Mucosa of stomach (tissue), 1 donor: ENCODE measurements around the gene PCSK5.

ENCODE experiments used
- H3K27me3 ChIP-seq: one replicate; pipeline ENCODE4 v1.7.0; 2013; ENCODE audit warnings: mild to moderate bottlenecking, low read length; ENCODE audit not compliant: control insufficient read depth, insufficient read depth
- H3K36me3 ChIP-seq: one replicate; pipeline ENCODE4 v1.7.0; 2013; ENCODE audit warnings: low read length; ENCODE audit not compliant: control insufficient read depth, insufficient read depth
- H3K4me1 ChIP-seq: one replicate; pipeline ENCODE4 v1.7.0; 2013; ENCODE audit warnings: mild to moderate bottlenecking, low read length; ENCODE audit not compliant: control insufficient read depth, insufficient read depth
- H3K4me3 ChIP-seq: one replicate; pipeline ENCODE4 v1.7.0; 2013; ENCODE audit warnings: low read length
- H3K9ac ChIP-seq: one replicate; pipeline ENCODE4 v1.7.0; 2013; ENCODE audit warnings: mild to moderate bottlenecking, low read length, moderate library complexity
- H3K9me3 ChIP-seq: one replicate; pipeline ENCODE4 v1.7.0; 2013; ENCODE audit warnings: mild to moderate bottlenecking, low read length, moderate library complexity; ENCODE audit not compliant: control insufficient read depth
- donor health status: Pancreatic carcinoma.

Gene PCSK5

GRCh38 chr9:76266649-76267283, 376.3 kb downstream of the PCSK5 start:
- H3K9ac ChIP-seq: no peak overlapping the region
- H3K27me3 ChIP-seq: no peaks in the 10 kb centered on the region
- no peaks in the 10 kb centered on the region for H3K36me3 ChIP-seq
- H3K9me3 ChIP-seq: no peaks in the 10 kb centered on the region
- H3K4me1 ChIP-seq: peaks cover 4% of the 10 kb centered on the region
- no peak overlapping the region for H3K4me3 ChIP-seq

DNA sequence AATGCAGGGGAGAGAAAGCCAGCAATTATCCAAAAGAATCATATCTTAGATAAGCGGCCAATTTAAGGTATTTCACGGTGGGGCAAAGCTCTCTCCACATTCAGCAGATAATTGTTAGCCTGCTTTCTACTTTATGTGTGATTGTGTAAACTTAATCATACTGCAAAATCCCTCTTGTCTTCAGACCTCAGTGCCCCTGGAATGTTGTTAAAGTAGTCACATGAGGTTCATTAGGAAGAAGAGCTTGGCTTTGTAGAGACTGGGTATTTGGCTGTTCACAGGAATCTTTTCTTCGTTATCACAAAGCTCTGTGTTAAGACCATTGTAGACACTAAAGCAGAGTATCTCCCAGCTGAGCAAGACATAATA, 376.8 kb downstream of the PCSK5 start:
- Histone ChIP-seq H3K4me3 (no peak overlapping the region), H3K9ac (no peak overlapping the region), H3K4me1 (peaks cover 4% of the 10 kb centered on the region), H3K36me3 (no peaks in the 10 kb centered on the region), H3K27me3 (no peaks in the 10 kb centered on the region), H3K9me3 (no peaks in the 10 kb centered on the region)

DNA sequence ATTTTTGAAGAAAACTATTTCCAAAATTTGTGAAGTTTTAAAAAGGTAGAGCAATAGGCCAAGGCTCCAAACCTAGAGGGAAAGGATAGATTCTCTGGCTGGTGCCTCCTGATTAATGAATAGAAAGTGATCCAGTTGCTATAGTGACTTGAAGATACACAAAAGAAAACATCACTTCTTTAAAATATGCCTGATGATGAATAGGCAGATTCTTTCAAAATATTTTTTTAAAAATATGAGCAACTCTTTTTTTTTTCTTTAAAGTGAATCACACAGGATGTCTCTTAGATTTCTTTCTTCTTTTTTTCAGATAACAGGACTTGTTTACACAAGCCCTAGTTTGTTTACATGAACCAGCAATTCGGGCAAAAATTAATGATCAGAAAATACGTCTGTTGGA, 379.3 kb downstream of the PCSK5 start:
- Histone ChIP-seq H3K4me3 (no peak overlapping the region), H3K36me3 (no peaks in the 10 kb centered on the region), H3K4me1 (peaks cover 4% of the 10 kb centered on the region), H3K27me3 (no peaks in the 10 kb centered on the region), H3K9ac (no peak overlapping the region), H3K9me3 (no peaks in the 10 kb centered on the region)

DNA sequence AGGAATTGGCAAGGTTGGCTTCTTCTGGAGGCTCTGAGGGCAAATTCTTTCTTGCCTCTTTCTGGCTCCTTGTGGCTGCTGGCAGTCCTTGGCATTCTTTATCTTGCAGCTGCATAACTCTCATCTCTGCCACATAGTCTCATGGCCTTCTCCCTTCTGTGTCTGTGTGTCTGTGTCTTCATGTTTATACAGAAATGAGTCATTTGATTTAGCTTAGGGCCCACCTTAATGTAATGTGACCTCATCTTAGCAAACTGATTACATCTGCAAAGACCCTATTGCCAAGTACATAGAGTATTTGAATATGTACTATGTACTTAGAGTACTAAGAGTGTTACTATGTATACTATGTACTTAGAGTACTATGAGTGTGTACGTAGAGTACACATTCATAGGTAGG, 381.3 kb downstream of the PCSK5 start:
- Histone ChIP-seq H3K9me3 (no peaks in the 10 kb centered on the region), H3K9ac (no peak overlapping the region), H3K27me3 (no peaks in the 10 kb centered on the region), H3K4me3 (no peak overlapping the region), H3K36me3 (no peaks in the 10 kb centered on the region), H3K4me1 (peaks cover 4% of the 10 kb centered on the region)

DNA sequence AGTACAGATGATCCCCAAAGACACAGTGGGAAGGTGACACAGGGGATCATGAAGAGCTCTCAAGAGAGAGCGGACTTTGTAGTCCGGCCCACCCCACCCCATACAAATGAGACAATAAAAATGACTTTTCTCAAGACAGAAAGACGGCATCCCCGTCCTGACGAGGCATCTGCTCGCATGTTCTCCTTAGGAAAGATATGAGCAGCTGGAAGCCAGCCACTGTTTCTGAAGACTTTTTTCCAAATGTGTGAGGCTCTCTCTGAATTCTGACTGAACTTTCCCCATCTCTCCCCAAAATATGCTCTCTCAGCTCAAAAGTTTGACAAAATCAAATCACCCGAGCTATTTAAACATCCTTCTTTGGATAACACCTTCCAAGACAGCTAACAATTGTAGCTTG, 398.6 kb downstream of the PCSK5 start:
- Histone ChIP-seq H3K36me3 (peaks cover 3% of the 10 kb centered on the region), H3K4me1 (no peaks in the 10 kb centered on the region), H3K9me3 (no peaks in the 10 kb centered on the region), H3K9ac (no peak overlapping the region), H3K27me3 (no peaks in the 10 kb centered on the region), H3K4me3 (no peak overlapping the region)

- Histone ChIP-seq H3K4me1 (no peaks in the 10 kb centered on the region), H3K9me3 (no peaks in the 10 kb centered on the region), H3K4me3 (no peak overlapping the region), H3K9ac (no peak overlapping the region), H3K36me3 (peaks cover 3% of the 10 kb centered on the region), H3K27me3 (no peaks in the 10 kb centered on the region)
Measured at GRCh38 chr9:76289703-76290102, 399.2 kb downstream of the PCSK5 start.

DNA sequence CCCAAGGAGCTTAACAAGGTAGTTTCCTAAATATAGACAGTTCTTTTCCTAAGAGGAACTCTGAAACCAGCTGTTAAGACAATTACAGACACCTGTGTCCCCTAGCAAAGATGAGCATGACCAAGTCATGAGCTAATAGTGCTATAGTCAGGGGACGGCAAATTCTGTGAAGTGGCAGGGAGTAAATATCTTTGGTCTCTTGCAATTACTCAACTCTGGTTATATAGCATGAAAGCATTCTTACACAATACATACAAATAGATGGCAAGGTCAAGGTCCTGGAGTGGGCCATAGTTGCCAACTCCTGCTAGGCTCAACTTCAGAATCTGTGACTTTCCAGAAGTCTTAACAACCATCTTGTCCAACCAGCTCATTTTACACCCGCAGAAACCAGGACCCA, 400.1 kb downstream of the PCSK5 start:
- no peaks in the 10 kb centered on the region for H3K27me3 ChIP-seq
- no peaks in the 10 kb centered on the region for H3K9me3 ChIP-seq
- no peaks in the 10 kb centered on the region for H3K4me1 ChIP-seq
- H3K4me3 ChIP-seq: no peak overlapping the region
- no peak overlapping the region for H3K9ac ChIP-seq
- peaks cover 3% of the 10 kb centered on the region for H3K36me3 ChIP-seq

GRCh38 chr9:76292246-76292645, 401.8 kb downstream of the PCSK5 start:
- Histone ChIP-seq H3K36me3 (peaks cover 3% of the 10 kb centered on the region), H3K9me3 (no peaks in the 10 kb centered on the region), H3K4me1 (no peaks in the 10 kb centered on the region), H3K27me3 (no peaks in the 10 kb centered on the region), H3K9ac (no peak overlapping the region), H3K4me3 (no peak overlapping the region)

- Histone ChIP-seq H3K4me1 (no peaks in the 10 kb centered on the region), H3K36me3 (peaks cover 3% of the 10 kb centered on the region), H3K9me3 (no peaks in the 10 kb centered on the region), H3K4me3 (no peak overlapping the region), H3K27me3 (no peaks in the 10 kb centered on the region), H3K9ac (no peak overlapping the region)
Measured at GRCh38 chr9:76292658-76293057, 402.2 kb downstream of the PCSK5 start.

DNA sequence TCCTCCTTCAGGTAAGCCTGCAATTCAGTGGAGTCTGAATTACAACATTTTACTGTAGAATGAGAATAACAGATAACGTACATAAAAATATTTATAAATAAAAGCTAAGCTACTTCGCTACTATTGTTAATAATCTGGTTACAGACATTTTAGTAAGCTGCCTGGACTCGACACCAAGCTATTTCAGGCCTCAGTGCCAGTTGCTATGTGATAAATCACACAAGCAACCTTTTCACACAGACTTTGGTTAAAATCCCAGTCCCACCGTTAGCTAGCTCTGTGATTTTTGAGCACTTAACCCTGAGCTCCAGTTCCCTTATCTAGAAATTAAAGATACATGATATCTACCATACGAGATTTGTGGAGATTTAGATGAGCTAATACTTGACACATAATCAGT, 403.8 kb downstream of the PCSK5 start:
- Histone ChIP-seq H3K9ac (no peak overlapping the region), H3K9me3 (no peaks in the 10 kb centered on the region), H3K36me3 (no peaks in the 10 kb centered on the region), H3K27me3 (no peaks in the 10 kb centered on the region), H3K4me1 (no peaks in the 10 kb centered on the region), H3K4me3 (no peak overlapping the region)

DNA sequence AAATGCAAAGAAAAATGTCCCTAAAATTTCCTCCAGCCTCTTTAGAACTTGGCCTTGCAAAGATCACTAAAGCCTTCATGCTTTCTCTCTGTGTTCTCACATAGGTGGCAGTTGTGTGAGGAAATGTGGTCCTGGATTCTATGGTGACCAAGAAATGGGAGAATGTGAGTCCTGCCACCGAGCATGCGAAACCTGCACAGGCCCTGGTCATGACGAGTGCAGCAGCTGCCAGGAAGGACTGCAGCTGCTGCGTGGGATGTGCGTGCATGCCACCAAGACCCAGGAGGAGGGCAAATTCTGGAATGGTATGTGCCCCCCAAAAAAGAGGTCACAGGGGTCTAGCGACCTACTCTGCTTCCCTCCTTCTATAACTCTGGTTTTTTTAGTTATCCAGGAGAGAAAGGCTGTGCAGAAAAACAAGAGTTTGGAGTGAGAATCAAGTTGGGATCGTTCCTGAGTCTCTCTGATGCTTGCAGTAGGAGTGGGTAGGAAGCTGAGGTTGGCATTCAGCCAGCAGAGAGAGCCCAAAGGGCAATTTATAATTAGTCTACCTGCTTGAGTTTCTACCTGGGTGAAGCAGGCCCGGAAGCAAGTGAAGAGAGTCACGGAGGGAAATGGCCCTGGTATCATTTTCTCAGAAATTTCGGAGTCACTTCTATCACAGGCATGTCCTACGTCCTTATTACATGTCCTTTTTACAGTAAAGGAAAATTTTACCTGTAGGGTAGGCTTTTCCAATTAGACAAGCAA, 406.3 kb downstream of the PCSK5 start:
- no peaks in the 10 kb centered on the region for H3K9me3 ChIP-seq
- H3K4me1 ChIP-seq: no peaks in the 10 kb centered on the region
- H3K4me3 ChIP-seq: no peak overlapping the region
- H3K27me3 ChIP-seq: no peaks in the 10 kb centered on the region
- no peaks in the 10 kb centered on the region for H3K36me3 ChIP-seq
- no peak overlapping the region for H3K9ac ChIP-seq

- H3K36me3 ChIP-seq: no peaks in the 10 kb centered on the region
- H3K4me3 ChIP-seq: no peak overlapping the region
- no peaks in the 10 kb centered on the region for H3K9me3 ChIP-seq
- H3K9ac ChIP-seq: no peak overlapping the region
- H3K27me3 ChIP-seq: no peaks in the 10 kb centered on the region
- H3K4me1 ChIP-seq: peaks cover 3% of the 10 kb centered on the region
Measured at GRCh38 chr9:76297721-76298239, 407.3 kb downstream of the PCSK5 start.
